Measurements from ENCODE around the gene THAP7.
"Not testable (repeated sequence)": the region's sequence is repeated elsewhere in the genome, so short reads cannot be mapped to it uniquely, and the experiment has no call there.

DNA sequence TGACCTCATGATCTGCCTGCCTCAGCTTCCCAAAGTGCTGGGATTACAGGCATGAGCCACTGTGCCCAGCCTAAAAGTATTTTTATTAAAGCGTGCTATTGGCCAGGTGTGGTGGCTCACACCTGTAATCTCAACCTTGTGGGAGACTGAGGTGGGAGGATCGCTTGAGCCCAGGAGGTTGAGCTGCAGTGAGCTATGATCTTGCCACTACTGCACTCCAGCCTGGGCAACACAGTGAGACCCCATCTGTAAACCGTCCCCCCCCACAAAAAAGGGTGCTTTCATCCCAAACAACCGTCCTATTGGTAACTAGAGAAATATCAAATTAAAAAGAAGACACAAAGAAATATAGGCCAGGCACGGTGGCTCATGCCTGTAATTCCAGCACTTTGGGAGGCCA, 37.2 kb upstream of the THAP7 start:
- TF ChIP-seq MIER2 (CRISPR knock-in tag; IDR thresholded peaks at IDR 0.05); NONO (IDR thresholded peaks at IDR 0.05); NONO (CRISPR knock-in tag; conservative IDR thresholded peaks at IDR 0.05); CREB1 (IDR thresholded peaks at IDR 0.05); CREB1 (CRISPR knock-in tag; IDR thresholded peaks at IDR 0.05); DR1 (CRISPR knock-in tag; IDR thresholded peaks at IDR 0.05); RAD21 (CRISPR knock-in tag; IDR thresholded peaks at IDR 0.05): not testable (repeated sequence)
- TF ChIP-seq, protein P1, sequence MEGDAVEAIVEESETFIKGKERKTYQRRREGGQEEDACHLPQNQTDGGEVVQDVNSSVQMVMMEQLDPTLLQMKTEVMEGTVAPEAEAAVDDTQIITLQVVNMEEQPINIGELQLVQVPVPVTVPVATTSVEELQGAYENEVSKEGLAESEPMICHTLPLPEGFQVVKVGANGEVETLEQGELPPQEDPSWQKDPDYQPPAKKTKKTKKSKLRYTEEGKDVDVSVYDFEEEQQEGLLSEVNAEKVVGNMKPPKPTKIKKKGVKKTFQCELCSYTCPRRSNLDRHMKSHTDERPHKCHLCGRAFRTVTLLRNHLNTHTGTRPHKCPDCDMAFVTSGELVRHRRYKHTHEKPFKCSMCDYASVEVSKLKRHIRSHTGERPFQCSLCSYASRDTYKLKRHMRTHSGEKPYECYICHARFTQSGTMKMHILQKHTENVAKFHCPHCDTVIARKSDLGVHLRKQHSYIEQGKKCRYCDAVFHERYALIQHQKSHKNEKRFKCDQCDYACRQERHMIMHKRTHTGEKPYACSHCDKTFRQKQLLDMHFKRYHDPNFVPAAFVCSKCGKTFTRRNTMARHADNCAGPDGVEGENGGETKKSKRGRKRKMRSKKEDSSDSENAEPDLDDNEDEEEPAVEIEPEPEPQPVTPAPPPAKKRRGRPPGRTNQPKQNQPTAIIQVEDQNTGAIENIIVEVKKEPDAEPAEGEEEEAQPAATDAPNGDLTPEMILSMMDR (CRISPR knock-in tag; IDR thresholded peaks at IDR 0.05): not testable (repeated sequence)
